Measurements from ENCODE around the gene RIN3. TPM values are rescaled to one million over a fixed set of nuclear protein-coding genes. Genes with fewer than 3 reads are reported as not detected.

The RIN3 gene
- total RNA-seq, 2 donors from 2014 or later, result 30.9 to 34.0 TPM

DNA sequence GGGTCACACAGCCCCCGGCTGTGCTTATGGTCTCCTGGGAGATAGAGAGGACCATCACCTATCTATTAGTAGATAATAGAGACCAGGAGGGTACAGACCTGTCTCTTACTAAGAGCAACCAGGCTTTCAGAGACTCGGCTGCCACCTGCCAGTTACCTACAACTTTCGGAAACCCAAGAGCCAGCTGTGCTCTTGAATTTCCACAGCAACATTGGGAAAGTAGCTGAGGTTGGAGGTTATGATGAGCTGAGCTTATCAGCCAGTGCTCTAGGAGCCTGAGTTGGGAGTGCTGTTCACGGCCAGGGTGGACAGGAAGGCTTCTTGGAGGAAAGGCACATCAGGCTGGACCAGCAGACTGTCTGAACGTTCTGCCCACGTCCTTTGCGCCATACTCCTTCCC is 67.6 kb downstream of the RIN3 start:
- DNase-seq (ENCODE audit: low spot score), result no peak
- intact Hi-C loops (cut with DNase I), result loop anchor here in 1 of 2 donors (10.0 kb wide), 2 partner anchors 64 to 66 kb away; partner anchors contain the start of gene RIN3

DNA sequence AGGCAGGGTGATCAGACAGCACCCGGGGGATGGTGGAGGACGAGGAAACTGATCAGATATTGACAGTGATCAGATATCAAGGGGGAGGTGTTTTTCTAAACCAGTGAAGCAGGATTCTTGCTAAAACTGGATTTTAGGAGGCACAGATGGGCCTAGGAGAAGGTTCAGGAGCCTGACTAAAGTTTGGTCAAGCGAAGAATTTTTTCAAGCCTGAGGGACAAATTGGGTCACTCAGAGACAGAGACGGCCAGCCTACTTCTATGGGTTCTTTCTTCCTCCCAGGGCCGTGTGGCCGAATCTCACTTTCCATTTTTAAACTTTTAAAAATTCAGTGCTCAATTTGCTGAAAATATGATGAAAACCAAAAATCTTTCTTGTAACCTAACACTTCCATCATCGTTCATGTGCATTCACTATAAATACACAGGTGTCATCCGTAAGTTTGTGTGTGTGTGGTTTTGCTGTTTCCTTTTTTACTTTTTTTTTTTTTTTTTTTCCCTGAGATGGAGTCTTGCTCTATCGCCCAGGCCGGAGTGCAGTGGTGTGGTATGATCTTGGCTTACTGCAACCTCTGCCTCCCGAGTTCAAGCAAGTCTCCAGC is 68.5 kb downstream of the RIN3 start:
- intact Hi-C loops (cut with DNase I), result loop anchor here in 1 of 2 donors (10.0 kb wide), 2 partner anchors 63 to 67 kb away; partner anchors contain the start of gene RIN3
- DNase-seq (ENCODE audit: low spot score), result no peak

DNA sequence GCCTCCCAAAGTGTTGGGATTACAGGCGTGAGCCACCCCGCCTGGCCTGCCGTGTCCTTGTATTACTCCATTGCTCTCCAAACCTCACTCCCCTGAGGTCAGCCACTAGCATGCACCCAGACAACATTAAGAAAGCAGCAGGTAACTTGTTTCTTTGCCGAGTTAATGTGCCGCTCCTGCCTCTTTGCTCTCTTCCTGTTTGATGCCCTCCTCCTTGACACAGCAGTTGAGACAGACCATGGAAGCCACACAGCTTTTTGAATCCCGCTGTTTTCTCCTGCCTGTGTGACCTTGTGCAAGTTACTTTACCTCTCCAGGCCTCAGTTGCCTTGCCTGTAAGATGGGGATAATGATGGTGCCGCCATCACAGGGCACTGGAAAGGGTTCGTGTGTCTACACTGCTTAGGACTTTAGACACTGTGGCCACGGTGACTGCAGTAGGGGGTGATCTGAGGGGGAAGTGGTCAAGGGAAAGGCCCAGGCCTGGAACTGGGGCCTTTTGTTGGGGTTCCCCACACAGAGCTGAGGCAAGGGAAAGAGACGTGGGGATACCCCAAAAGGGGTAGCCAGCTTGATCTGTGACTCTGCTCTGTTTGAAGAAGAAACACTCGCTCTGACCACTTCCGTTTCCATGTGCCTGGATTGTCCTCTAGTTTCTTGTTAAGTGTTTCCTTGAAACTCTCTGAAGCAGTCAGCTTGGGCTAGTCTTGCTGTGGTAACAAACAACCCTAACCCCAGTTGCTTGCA is 69.3 kb downstream of the RIN3 start:
- no peak for DNase-seq (ENCODE audit: low spot score)
- intact Hi-C loops (cut with DNase I), result loop anchor here in 1 of 2 donors (10.0 kb wide), 2 partner anchors 62 to 68 kb away; partner anchors contain the start of gene RIN3

DNA sequence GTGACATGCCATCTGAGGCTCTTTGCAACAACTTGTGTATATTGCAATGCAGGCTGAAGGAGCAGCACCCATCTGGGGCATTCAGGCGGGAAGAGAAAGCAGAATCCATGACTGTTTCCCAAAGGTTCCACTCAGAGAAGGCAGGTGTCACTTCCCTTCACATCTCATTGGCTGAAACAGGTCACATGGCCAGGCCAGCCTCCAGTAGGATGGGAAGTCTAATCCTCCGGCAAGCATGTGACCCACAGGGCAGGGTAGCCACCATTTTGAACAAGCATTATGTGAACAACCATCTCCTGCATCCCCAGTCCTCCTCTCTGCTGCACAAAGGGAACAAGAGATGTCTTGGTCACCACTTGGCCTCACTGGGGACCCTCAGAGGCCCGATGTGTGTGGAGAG is 70.6 kb downstream of the RIN3 start:
- no peak for DNase-seq (ENCODE audit: low spot score)
- intact Hi-C loops (cut with DNase I), result loop anchor here in 1 of 2 donors (10.0 kb wide), 2 partner anchors 61 to 69 kb away; partner anchors contain the start of gene RIN3

DNA sequence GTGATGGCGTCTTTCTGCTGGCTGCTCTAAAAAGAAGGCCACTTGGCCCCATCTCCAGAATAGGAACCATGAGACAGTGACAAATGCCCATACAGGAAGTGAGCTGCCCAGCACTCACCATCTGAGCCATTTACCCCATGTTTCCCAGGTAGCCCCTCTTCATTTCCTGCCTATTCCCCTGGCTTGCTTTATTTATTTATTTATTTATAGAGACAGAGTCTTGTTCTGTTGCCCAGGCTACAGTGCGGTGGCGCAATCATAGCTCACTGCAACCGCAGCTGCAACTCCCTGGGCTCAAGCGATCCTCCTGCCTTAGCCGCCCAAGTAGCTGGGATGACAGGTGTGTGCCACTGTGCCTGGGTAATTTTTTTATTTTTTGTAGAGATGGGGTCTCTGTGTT is 71.2 kb downstream of the RIN3 start:
- no peak for DNase-seq (ENCODE audit: low spot score)
- intact Hi-C loops (cut with DNase I), result loop anchor here in 1 of 2 donors (10.0 kb wide), 2 partner anchors 60 to 70 kb away; partner anchors contain the start of gene RIN3

DNA sequence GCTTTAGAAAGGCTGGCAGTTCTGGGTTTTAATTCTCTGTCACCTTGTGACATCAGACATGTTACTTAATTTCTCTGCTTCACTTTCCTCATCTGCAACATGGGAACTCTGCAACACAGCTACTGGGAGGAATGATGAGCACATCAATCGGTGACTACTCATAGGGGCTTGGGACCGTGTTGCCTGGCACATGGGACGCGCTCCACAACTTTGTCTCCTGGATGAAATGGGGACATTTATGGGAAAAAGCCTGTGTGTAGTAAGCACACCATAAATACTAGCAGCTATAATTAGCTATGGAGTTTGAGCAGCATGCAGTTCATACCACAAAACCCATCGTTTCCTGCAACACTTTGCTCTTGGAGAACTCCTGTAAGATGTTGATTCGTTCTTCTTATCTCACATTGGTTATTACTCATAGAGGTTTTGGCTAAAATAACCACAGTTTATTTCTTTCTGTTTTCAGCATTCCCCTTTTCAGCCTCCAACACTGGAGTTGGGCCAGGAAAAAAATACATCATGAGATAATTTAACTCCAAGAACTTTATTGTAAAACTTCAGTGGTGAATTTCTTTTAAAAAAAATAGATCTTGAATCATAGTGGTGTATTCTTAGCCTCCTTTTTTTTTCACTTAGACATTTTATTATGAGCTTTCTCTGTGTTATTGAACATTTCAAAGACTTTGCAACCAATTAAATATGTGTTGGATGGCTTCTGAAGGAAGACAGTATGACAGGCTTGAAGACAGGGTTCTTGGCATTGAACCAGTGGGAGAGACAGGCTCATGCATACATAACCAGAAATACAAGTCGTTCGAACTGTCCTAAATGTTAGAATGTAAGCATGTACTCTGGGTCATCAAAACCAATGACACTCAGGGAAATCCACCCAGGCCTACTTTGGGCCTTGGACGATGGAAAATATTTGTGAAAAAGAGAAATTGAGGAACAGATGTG is 72.7 kb downstream of the RIN3 start:
- peak; percentile 88 for DNase-seq (ENCODE audit: low spot score)
- intact Hi-C loops (cut with DNase I), result loop anchor here in 1 of 2 donors (10.0 kb wide), 2 partner anchors 59 to 71 kb away; partner anchors contain the start of gene RIN3

DNA sequence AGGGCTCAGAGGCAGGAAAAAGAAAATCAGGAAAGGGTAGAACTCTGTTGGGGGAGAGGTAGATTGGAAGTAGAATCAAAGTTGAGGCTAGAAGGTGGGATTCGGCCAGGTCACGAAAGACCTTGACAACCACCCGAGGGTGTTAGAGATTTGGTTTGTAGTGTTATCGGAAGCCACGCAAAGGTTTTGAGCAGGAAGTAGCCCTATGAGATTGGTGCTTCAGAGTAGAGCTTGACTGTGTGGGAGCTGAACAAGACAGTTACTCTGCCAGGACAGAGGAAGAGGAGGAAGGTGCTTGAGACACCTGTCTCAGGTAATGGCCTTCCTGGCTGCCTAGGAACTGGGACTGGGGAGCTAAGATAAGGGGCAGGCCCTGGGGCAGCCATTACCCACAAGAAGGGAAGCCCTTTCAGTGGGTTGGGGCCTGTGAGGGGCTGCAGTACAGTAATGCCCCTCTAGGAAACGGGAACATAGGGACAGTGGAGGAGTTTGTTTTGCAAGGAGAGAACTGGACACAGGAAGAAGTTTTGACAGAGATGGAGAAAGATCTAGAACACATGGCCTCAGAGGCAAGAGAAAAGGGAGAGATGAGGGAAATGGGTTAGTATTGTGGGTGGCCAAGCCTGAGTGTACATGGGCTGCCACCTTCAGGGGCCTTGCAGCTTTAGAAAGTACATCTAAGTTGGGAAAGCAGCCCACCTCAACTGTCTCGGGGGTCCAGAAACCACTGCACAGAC is 73.5 kb downstream of the RIN3 start:
- DNase-seq (ENCODE audit: low spot score), result no peak
- intact Hi-C loops (cut with DNase I), result loop anchor here in 1 of 2 donors (10.0 kb wide), 2 partner anchors 58 to 72 kb away; partner anchors contain the start of gene RIN3

DNA sequence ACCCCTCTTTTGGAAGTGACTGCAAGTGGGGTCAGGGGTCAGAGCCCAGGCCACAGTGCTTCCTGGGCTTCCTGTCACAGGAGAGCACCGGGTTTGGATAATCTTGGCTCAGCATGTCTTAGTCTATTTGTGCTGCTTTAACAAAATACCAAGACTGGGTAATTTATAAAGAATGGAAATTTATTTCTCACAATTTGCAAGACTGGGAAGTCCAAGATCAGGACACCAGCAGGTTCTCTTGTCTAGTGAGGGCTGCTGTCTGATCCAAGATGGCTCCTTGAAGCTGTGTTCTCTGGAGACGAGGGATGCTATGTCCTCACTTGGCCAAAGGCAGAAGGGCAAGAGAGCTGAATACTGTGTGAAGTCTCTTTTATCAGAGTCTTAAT is 74.1 kb downstream of the RIN3 start:
- no peak for DNase-seq (ENCODE audit: low spot score)
- intact Hi-C loops (cut with DNase I), result loop anchor here in 1 of 2 donors (10.0 kb wide), 2 partner anchors 57 to 73 kb away; partner anchors contain the start of gene RIN3

DNA sequence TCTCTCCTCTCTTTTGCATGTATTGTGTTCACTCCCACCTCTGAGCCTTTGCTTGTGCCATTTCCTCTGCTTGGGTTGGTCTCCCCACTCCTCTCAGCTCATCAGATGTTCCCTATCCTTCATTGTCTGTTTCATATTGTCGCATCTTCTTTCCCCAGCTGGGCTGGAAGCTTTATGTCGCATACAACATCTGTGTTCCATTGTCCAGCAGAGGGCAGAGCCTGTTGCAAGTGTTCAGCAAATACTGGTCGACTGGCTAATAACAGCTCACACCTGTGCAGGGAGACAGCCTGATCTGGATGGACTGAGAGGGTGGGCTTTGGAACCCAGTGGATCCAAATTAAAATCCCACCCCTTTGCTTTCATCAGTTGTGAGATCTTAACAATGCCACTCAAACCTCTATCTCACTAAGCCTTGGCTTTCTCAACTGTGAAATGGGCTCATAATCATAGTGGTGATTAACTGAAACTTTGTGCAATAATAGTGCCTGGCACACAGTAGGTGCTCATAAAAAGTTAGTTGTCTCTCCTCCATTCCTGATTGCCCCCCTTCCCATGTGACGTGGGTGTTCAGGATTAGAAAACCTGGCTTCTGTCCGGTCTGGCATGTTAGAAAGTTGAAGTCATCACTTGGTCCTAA is 75.8 kb downstream of the RIN3 start:
- intact Hi-C loops (cut with DNase I), result loop anchor here in 1 of 2 donors (10.0 kb wide), 2 partner anchors 55 to 75 kb away; partner anchors contain the start of gene RIN3
- DNase-seq (ENCODE audit: low spot score), result no peak

DNA sequence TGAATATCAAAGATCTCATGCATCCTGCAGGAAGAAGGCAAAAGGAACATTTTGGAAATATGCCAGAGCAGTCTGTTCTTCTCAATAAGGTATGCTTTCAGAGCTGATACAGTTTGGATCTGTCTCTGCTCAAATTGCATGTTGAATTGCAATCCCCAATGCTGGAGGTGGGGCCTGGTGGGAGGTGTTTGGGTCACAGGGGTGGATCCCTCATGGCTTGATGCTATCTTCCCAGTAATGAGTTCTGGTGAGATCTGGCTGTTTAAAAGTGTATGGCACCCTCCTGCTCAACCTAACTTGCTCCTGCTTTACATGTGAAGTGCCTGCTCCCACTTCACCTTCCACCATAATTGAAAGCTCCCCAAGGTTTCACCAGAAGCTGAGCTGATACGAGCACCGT is 76.6 kb downstream of the RIN3 start:
- no peak for DNase-seq (ENCODE audit: low spot score)
- intact Hi-C loops (cut with DNase I), result no loop called here

DNA sequence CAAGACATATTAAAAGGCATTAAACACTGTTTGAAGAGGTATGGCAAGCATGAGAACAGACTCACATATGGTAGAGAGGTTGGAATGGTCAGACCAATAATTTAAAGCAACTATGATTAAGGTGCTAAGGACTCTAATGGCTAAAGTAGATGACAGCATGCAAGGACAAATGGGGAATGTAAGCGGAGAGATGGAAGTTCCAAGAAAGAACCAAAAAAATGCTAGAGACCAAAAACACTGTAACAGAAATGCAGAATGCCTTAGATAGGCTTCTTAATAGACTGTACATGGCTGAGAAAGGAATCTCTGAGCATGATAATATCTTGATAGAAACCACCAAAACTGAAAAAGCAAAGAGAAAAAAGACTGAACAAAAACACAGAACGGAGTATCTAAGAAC is 77.4 kb downstream of the RIN3 start:
- no peak for DNase-seq (ENCODE audit: low spot score)
- intact Hi-C loops (cut with DNase I), result no loop called here

DNA sequence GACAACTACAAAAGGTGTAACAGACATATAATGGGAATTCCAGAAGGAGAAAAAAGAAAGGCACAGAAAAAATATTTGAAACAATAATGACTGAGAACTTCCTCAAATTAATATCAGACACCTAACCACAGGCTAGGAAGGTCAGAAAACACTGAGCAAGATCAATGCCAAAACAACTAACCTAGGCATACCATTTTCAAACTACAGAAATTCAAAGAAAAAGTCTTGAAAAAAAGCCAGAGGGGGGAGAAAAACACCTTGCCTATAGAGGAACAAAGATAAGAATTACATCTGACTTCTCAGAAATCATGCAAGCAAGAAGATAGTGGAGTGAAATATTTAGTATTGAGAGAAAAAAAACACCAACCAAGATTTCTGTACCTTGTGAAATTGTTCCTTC is 77.8 kb downstream of the RIN3 start:
- intact Hi-C loops (cut with DNase I), result no loop called here
- no peak for DNase-seq (ENCODE audit: low spot score)

DNA sequence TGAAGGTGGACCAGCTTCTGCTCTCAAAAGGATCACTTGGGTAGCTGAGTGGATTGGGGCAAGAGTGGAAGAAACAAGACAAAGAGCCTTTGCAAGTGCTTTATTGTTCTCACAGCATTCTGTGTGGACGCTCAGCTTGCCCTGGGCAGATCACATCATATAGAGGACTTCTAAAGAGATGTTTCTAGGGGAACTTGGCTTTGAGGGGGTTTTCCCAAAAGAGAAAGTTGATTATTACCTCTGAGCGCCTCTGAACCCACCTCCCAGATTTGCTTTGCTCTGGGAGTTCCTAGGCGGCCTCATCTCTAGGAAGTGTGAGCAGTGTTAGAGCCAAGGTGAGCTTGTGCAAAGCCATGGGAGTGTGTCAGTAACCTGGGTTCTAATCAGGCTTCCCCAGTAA is 81.7 kb downstream of the RIN3 start:
- intact Hi-C loops (cut with DNase I), result no loop called here

DNA sequence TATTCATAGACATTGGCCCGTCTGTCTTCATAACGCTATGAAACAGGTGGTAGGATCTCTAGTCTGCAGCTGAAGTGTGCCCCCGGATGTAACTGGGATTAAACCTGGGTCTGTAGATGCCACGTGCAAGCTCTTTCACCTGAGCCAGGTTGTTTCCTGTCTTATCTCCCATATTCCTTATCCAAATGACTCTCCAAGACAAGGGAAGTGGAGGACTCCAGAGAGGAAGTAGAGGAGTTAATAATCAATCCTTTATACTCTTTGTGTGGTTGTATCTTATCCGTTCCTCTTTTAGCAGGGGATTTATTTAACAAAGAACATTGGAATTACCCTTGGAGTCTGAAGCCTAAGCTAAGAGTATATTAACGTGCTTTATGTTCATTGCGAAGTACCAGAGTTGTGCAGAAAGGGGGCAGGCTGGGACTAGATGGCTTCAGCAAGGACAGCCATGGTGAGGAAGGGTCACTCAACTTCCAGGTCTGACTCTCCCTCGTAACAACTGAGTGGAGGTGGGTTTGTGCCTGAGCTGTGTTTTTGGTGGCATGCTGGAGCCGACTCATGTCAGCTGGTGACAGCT is 82.8 kb downstream of the RIN3 start:
- intact Hi-C loops (cut with DNase I), result no loop called here
- no peak for DNase-seq (ENCODE audit: low spot score)

More for the DNA sequence above, 81.7 kb downstream of the RIN3 start:
- no peak for DNase-seq (ENCODE audit: low spot score)

DNA sequence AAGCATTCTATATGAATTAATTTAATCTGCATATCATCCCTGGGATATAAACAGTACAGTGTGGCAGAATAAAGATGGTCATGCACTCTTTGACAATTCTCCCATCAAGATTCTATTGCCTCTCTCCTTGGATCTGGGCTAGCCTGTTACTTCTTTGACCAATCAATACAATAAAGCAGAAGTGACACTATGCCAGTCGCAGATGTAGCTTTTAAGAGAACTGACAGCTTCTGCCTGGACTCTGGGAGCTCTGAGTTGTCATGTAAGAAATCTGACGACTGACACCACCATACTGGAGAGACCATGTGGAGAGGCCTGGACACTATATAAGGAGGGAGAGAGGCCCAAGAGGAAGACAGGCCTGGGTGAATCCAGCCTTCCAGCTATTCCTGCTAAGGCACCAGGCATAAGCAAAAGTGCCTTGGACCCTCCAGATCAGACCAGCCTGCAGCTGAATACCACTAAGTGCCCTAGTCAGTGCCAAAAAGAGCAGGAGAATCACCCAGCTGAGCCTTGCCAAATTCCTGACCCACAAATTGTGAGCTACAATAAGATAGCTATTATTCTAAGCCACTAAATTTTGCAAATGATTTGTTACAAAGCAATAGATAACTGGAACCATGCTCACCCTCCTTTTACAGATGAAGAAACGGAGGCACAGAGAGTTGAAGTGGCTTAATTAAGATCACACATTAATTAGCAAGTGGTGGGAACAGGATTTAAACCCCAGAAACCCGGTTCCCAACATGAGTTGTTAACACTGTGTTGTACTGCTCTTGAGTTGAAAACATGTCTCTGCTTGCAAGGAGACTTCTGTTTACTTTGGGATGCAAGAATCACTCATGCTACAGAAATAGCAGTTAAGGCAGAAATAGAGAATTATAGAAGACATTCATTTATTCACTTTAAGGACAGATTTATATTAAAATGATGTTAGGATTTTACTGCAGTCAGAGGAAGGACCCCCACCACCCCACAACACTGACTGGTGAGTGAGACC is 84.6 kb downstream of the RIN3 start:
- intact Hi-C loops (cut with DNase I), result no loop called here
- DNase-seq (ENCODE audit: low spot score), result no peak

DNA sequence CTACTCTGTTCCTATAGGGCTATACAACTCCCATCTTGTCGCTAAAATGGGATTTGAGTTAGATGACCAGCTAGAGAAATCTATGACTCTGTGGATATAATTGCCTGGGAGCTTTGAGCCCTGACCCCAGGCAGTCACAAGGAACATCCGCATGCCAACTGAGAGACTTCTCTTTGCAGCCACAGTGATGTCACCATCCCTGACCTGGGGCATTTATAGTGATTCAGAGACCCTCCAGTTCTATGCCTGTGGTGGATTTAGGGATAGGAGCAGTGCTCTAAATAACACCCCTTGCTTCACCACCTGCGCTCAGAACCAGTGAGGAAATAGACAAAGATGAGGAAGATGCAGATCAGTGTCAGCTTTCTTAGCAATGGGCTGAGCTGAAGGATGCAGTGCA is 86.2 kb downstream of the RIN3 start:
- intact Hi-C loops (cut with DNase I), result no loop called here

More for the DNA sequence above, 86.2 kb downstream of the RIN3 start:
- no peak for DNase-seq (ENCODE audit: low spot score)

Data from posterior vena cava (tissue), 2 donors.